ENCODE measurements around the gene QRICH1. TPM values are rescaled to one million over a fixed set of nuclear protein-coding genes. Genes with fewer than 3 reads are reported as not detected.

Gene QRICH1
- total RNA-seq: 100 to 1,000 TPM; 109 to 131 (median 114) TPM

GRCh38 chr3:49093853-49094767 is at the start of gene QRICH1:
Gene QRICH1, minus strand, starts transcription at chr3:49094071. Its CDS starts 17,054 bp downstream, at chr3:49077017.
- H3K36me3 Mint-ChIP-seq (ENCODE audit: insufficient read depth): peaks cover 19% of the 10 kb centered on the region
- no peaks in the 10 kb centered on the region for H3K27me3 Mint-ChIP-seq (ENCODE audit: low read depth)
- H3K4me1 Mint-ChIP-seq (ENCODE audit: low read depth): peaks cover 43% of the 10 kb centered on the region
- peak within 1 kb of the TSS; percentile 89 for H3K4me3 Mint-ChIP-seq
- ATAC-seq (peak; percentile 86 to 87), DNase-seq (peak; percentile 95)
- H3K9me3 Mint-ChIP-seq: no peaks in the 10 kb centered on the region

DNA sequence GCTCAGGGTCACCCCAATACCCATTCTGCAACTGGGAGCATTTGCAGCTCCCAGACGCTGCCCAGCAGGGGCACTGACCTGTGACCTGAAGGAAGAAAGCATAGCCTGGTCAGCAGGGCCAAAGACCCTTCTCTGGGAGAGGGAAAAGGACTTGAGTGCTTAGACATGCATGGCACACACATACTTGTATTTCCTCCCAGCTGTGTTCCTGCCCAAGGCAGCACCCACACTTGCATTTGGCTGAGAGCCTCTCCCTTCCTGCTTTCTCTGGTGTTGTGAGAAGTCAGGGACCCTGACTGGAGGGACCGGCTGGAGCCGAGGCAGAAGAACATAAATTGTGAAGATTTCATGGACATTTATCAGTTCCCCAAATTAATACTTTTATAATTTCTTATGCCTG is 46.2 kb upstream of the QRICH1 start:
- Mint-ChIP-seq H3K4me3 (no peak overlapping the region), H3K27me3 (ENCODE audit: low read depth) (peaks cover 17% of the 10 kb centered on the region), H3K36me3 (ENCODE audit: insufficient read depth) (no peaks in the 10 kb centered on the region), H3K4me1 (ENCODE audit: low read depth) (no peaks in the 10 kb centered on the region), H3K9me3 (no peaks in the 10 kb centered on the region)
- ATAC-seq (no peak), DNase-seq (no peak)

- peaks cover 37% of the 10 kb centered on the region for H3K27me3 Mint-ChIP-seq (ENCODE audit: low read depth)
- ATAC-seq: no peak
- no peak for DNase-seq
- H3K9me3 Mint-ChIP-seq: no peaks in the 10 kb centered on the region
- no peaks in the 10 kb centered on the region for H3K4me1 Mint-ChIP-seq (ENCODE audit: low read depth)
- no peaks in the 10 kb centered on the region for H3K36me3 Mint-ChIP-seq (ENCODE audit: insufficient read depth)
- no peak overlapping the region for H3K4me3 Mint-ChIP-seq
These were observed 41.6 kb upstream of the QRICH1 start for GRCh38 chr3:49135499-49135898.

DNA sequence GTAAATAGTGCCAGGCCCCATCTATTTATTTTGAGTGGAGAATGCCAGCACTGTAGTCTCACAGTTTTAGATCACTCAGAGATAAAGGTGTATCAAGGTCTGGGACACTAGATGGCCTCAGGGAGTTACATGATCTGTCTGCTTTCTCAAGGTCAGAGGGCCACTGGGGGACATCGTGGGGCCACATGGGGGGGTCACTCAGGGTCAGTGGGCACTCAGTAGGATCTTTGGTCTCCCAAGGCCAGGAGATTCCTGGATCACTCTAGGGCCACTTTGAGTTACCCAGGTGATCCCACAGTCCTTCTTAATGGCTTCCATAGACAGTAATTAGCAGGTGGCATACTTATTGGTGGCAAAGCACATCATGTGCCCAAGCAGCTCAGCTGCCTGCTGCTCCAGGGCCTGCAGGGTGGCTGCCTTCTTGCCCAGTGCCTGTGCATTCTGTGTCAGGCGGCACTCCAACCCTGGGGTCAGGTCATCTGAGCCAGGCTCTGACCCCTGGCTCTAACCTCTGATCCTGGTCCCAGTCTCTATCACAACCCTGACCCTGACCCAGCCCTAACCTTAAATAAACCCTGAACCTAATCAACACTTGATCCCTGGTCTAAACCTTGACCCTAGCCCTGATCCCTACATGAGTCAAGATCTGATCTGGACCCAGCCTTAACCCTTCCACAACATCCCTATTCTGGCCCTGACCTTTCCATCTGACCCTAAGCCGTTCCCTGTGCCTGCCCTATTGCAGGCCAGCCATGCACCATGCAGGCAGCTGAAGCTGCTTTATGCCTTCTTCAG is 40.8 kb upstream of the QRICH1 start:
- ATAC-seq: no peak

DNA sequence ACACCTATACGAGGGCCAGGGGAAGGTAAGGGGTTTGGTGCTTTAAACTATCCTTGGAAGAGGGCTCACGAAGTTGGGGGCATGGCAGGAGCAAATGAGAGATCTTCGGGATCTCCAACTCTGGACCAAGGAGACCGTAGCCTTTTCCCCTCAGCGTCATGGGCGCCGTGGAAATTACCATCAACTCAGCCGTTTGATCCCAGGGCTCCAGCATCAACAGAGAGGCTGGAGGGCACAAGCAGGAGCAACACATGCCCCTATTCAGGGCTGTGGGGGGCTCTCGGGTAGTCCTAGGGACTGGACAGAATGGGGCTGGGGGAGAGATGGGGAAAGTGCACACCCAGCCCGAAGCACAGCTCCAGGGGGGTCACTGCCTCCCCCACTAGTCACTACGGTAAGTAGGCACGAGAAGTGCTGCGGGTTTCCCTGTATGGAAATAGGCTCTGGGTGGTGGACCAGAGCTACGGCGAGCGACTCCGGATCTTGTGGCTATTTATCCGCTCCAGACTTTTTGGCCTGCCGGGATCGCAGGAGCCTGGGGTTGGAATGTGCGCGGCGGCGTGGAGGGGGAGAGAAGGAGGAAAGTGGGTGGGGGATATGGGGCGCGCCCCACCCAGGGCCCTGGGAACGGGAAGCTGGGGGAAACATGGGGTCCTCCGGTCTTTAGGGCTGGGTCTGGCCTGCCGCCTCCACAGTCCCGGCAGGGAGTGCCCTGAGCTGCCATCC is 39.5 kb upstream of the QRICH1 start:
- peaks cover 35% of the 10 kb centered on the region for H3K27me3 Mint-ChIP-seq (ENCODE audit: low read depth)
- ATAC-seq (no peak), DNase-seq (no peak)
- no peak overlapping the region for H3K4me3 Mint-ChIP-seq
- no peaks in the 10 kb centered on the region for H3K36me3 Mint-ChIP-seq (ENCODE audit: insufficient read depth)
- no peaks in the 10 kb centered on the region for H3K9me3 Mint-ChIP-seq
- no peaks in the 10 kb centered on the region for H3K4me1 Mint-ChIP-seq (ENCODE audit: low read depth)

More for the DNA sequence above, 40.8 kb upstream of the QRICH1 start:
- Mint-ChIP-seq H3K4me1 (ENCODE audit: low read depth) (no peaks in the 10 kb centered on the region), H3K36me3 (ENCODE audit: insufficient read depth) (no peaks in the 10 kb centered on the region), H3K9me3 (no peaks in the 10 kb centered on the region), H3K4me3 (no peak overlapping the region), H3K27me3 (ENCODE audit: low read depth) (peaks cover 35% of the 10 kb centered on the region)
- DNase-seq: no peak

GRCh38 chr3:49132437-49133225 is 38.8 kb upstream of the QRICH1 start, which contains the start of gene LAMB2:
Gene LAMB2, minus strand, starts transcription at chr3:49133050. Its CDS starts 183 bp downstream, at chr3:49132867.
- DNase-seq (no peak), ATAC-seq (no peak)
- Mint-ChIP-seq H3K36me3 (ENCODE audit: insufficient read depth) (no peaks in the 10 kb centered on the region), H3K4me3 (no peak within 1 kb of the TSS), H3K9me3 (no peaks in the 10 kb centered on the region), H3K4me1 (ENCODE audit: low read depth) (no peaks in the 10 kb centered on the region), H3K27me3 (ENCODE audit: low read depth) (peaks cover 33% of the 10 kb centered on the region)

DNA sequence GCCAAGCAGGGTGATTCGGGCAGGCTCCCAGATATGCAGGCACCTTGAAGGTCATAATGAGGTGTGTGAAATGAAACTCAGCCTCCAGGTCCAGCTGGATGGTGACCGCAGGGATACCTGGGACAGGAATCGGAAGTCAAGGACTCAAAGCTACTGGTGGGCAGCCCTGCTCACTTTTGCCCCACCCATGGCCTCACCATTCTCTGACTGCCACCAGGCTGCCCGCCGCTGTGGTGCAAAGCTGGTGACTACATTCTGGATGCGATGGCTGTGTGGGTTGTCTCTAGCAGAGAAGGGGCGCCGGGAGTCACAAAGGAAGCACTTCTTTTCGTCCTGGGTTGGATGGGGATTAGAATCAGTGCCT is 38.2 kb upstream of the QRICH1 start:
- DNase-seq (no peak), ATAC-seq (no peak)
- H3K36me3 Mint-ChIP-seq (ENCODE audit: insufficient read depth): no peaks in the 10 kb centered on the region
- no peaks in the 10 kb centered on the region for H3K4me1 Mint-ChIP-seq (ENCODE audit: low read depth)
- H3K27me3 Mint-ChIP-seq (ENCODE audit: low read depth): peaks cover 31% of the 10 kb centered on the region
- H3K9me3 Mint-ChIP-seq: no peaks in the 10 kb centered on the region
- H3K4me3 Mint-ChIP-seq: no peak overlapping the region

DNA sequence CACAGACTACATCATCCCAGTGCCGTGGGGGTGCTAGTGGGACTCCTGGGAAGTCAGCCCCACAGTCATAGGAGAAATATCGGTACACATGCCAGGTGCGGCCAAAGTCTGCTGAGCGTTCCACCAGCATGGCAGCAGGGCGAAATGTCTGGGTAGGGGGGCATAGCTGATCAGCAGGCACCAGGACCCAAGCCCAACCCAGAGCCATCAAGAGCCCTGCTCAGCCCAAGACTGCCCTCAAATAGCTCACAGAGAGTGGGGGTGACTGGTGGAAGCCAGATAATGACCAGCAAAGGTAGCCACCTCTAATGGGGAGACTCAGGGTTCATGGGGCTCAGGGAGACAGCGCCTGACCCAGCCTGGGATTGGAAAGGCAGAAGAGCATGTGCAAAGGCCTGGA is 37.7 kb upstream of the QRICH1 start:
- Mint-ChIP-seq H3K27me3 (ENCODE audit: low read depth) (peaks cover 31% of the 10 kb centered on the region), H3K9me3 (no peaks in the 10 kb centered on the region), H3K4me1 (ENCODE audit: low read depth) (no peaks in the 10 kb centered on the region), H3K4me3 (no peak overlapping the region), H3K36me3 (ENCODE audit: insufficient read depth) (no peaks in the 10 kb centered on the region)
- ATAC-seq: no peak
- no peak for DNase-seq

DNA sequence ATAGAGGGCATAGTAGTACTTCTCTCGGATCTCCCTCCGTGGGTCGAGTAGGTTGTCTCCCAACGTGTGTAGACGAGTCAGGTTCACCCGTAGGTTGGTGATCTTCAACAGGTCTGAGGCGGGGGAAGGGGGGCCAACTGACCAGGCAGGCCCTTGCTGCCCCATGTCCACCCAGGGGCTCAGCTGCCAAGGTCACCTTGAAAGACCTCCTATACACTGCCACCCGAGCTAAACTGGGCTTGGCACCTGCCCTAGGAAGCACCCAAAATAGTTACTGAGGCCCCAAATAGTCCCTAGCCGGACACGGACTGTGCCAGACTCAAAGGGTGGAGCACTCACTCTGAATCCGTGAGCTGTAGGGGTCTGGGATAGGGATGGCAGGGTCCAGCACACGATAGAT is 37.2 kb upstream of the QRICH1 start:
- no peaks in the 10 kb centered on the region for H3K36me3 Mint-ChIP-seq (ENCODE audit: insufficient read depth)
- DNase-seq: no peak
- no peaks in the 10 kb centered on the region for H3K4me1 Mint-ChIP-seq (ENCODE audit: low read depth)
- no peak overlapping the region for H3K4me3 Mint-ChIP-seq
- H3K9me3 Mint-ChIP-seq: no peaks in the 10 kb centered on the region
- peaks cover 26% of the 10 kb centered on the region for H3K27me3 Mint-ChIP-seq (ENCODE audit: low read depth)
- no peak for ATAC-seq

DNA sequence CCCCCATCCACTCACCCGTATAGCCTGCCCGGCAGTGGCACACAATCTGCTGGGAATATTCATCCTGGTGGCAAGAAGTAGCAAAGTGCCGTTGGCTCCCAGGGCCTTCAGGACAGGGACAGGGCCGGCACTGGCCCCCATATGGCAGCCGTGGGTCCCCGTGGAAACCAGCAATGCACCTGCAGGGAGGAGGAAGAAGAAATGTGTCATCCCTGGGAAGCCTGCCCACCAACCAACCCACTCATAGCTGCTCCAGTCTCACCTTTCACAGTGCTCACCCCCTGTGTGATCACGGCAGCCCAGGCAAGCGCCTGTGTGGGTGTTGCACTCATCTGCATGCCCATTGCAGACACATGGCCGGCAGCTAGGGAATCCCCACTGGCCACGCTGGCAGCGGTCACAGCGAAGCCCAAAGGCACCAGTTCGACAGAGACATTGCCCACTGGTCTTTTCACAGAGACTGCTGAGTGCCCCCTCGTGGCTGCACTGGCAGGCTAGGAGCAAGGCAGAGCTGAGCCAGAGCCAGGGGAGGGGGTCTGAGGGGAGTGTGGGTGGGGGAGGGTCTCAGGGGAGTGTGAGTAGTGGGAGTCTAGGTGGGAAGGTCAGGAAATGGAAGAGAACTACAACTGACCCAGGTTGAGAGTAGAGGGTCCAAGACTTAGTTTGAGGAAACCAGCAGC is 31.3 kb upstream of the QRICH1 start:
- H3K27me3 Mint-ChIP-seq (ENCODE audit: low read depth): no peaks in the 10 kb centered on the region
- no peak overlapping the region for H3K4me3 Mint-ChIP-seq
- DNase-seq (no peak), ATAC-seq (no peak)
- H3K9me3 Mint-ChIP-seq: no peaks in the 10 kb centered on the region
- peaks cover 7% of the 10 kb centered on the region for H3K4me1 Mint-ChIP-seq (ENCODE audit: low read depth)
- no peaks in the 10 kb centered on the region for H3K36me3 Mint-ChIP-seq (ENCODE audit: insufficient read depth)

GRCh38 chr3:49124203-49124602 is 30.3 kb upstream of the QRICH1 start:
- Mint-ChIP-seq H3K9me3 (no peaks in the 10 kb centered on the region), H3K4me1 (ENCODE audit: low read depth) (peaks cover 12% of the 10 kb centered on the region), H3K27me3 (ENCODE audit: low read depth) (no peaks in the 10 kb centered on the region), H3K36me3 (ENCODE audit: insufficient read depth) (no peaks in the 10 kb centered on the region), H3K4me3 (no peak overlapping the region)
- DNase-seq (no peak), ATAC-seq (no peak)

DNA sequence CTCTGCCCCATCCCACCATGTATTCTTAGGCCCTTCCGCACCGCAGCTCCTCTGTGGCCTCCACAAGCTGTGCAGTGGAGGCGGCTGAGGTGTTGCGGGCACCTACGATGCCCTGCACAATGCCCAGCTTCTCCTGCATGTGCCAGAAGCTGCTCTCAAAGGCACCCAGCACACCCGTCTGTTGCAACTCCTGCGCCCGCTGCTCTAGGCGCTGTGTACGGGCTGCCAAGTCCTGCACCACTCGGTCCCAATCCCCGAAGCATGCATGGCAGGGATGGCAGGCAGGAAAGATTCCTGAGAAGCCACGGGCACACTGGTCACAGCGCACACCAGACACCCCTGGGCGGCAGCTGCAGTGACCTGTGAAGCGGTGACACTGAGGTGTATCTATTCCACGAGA is 29.8 kb upstream of the QRICH1 start:
- H3K4me3 Mint-ChIP-seq: no peak overlapping the region
- no peak for ATAC-seq
- no peak for DNase-seq
- H3K4me1 Mint-ChIP-seq (ENCODE audit: low read depth): peaks cover 16% of the 10 kb centered on the region
- H3K27me3 Mint-ChIP-seq (ENCODE audit: low read depth): no peaks in the 10 kb centered on the region
- H3K36me3 Mint-ChIP-seq (ENCODE audit: insufficient read depth): no peaks in the 10 kb centered on the region
- no peaks in the 10 kb centered on the region for H3K9me3 Mint-ChIP-seq

DNA sequence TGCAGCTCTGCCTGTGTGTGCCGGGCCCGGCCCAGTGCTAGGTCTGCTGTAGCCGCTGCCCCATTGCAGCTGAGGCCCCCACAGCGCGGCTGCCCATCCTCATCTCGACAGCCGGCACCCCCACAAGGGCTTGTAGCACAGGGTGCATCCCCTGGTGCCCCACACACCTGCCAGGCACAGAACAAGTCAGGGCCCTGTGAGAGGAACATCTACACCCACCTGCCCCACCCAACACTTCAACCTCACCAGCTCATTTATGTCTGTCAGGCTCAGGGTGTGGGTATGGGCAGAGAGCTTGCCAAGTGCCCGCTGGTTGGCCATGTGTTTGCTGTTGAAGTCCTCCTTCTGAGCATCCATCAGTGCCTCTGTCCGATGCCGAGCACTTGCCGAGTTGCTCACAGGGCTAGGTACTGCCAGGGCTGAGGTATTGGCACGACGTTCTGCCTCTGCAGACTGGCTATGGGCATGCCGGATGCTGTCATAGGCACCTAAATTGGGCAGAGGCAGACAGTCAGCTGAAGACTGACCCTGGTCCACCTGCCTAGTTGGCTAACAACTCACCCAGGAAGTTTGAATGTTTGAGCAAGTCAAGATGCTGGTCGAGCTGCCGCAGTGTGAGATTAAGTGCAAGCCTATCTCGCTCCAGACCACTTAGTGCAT is 29.1 kb upstream of the QRICH1 start:
- H3K4me1 Mint-ChIP-seq (ENCODE audit: low read depth): peaks cover 16% of the 10 kb centered on the region
- no peak for DNase-seq
- no peak overlapping the region for H3K4me3 Mint-ChIP-seq
- ATAC-seq: no peak
- no peaks in the 10 kb centered on the region for H3K27me3 Mint-ChIP-seq (ENCODE audit: low read depth)
- no peaks in the 10 kb centered on the region for H3K36me3 Mint-ChIP-seq (ENCODE audit: insufficient read depth)
- H3K9me3 Mint-ChIP-seq: no peaks in the 10 kb centered on the region

All from activated T-cell treated with anti-CD3 and anti-CD28 coated beads, Interleukin-2, amount 50 U/mL, for 4 hours (primary cell).